GM12801 (cell line): ENCODE results near the gene CARMIL1.

ENCODE experiments used
- CTCF ChIP-seq: IDR thresholded peaks from one replicate; pipeline ENCODE4 v1.5.1; 2011; ENCODE audit warnings: control low read depth; ENCODE audit not compliant: insufficient read length; ENCODE audit errors: extremely low read depth

CARMIL1 gene

DNA sequence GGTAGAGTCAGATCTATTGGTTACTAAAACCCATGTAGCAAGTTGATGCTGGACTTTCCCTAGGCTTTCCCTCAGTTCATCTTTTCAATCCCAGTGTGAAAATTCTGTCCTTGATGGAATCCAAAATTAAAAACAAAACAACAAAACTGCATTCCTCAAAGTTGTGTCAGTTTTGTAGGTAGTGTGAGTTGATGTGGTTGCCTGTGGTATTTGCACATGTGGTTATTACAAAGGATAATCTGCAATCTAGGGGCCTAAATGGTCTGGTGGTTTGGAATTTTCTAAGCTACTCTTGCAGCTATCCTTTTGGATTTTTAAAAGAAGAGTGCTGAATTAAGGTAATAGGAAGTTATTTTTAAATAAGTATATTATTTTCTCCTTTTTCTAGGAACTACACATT lies 240.7 kb downstream of the CARMIL1 start:
- TF ChIP-seq CTCF = no peak

- no peak for TF ChIP-seq CTCF
Measured at GRCh38 chr6:25524542-25524941, 245.4 kb downstream of the CARMIL1 start.

DNA sequence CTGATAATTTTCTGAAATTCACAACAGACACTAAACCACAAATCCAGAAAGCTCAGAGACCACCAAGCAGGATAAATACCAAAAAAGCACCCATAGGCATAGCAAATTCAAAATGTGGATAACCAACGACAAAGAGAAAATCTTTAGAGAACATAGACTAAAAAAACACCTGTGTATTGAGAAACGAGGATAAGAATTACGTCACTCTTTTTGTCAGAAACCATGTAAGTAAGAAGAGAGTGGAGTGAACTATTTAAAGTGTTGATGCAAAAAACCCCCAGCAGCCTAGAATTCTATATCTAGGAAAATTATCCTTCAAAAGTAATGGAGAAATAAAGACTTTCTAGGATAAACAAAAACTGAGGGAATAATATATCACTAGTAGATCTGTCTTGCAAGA lies 245.9 kb downstream of the CARMIL1 start:
- TF ChIP-seq CTCF = no peak

DNA sequence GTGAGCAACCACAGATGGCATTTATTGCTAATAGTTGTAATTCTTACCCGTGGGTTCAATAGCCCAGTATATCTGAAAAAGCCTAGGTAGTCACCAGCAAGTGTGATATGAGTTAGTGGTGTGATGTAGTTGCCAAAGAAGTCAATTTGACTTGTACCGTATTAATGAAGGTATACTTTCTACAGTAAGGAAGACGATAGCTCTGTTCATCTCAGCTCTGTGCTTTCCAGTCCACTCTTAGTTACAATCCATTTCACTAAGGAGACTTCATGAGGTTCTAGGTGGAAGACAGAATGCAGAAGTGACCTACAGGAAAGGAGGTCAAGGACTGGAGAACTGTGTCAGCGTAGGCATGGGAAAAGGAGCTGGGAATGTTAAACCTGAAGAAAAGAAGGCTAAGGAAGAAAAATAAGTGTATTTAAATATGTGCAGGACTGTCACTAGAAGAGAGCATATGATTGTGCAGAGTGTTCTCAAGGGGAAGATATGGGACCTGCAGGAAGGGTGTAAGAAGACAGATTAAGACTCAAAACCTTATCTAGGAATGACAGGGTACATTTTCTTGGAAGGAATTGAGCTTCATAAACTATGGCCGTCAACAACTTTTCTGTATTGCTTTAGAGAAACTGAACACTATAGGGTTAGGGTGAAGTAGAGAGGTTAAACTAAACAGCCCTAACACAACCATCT lies 255.9 kb downstream of the CARMIL1 start:
- no peak for TF ChIP-seq CTCF

GRCh38 chr6:25535632-25536225 lies 256.6 kb downstream of the CARMIL1 start:
- TF ChIP-seq CTCF = no peak

GRCh38 chr6:25536781-25537180 lies 257.6 kb downstream of the CARMIL1 start:
- no peak for TF ChIP-seq CTCF

DNA sequence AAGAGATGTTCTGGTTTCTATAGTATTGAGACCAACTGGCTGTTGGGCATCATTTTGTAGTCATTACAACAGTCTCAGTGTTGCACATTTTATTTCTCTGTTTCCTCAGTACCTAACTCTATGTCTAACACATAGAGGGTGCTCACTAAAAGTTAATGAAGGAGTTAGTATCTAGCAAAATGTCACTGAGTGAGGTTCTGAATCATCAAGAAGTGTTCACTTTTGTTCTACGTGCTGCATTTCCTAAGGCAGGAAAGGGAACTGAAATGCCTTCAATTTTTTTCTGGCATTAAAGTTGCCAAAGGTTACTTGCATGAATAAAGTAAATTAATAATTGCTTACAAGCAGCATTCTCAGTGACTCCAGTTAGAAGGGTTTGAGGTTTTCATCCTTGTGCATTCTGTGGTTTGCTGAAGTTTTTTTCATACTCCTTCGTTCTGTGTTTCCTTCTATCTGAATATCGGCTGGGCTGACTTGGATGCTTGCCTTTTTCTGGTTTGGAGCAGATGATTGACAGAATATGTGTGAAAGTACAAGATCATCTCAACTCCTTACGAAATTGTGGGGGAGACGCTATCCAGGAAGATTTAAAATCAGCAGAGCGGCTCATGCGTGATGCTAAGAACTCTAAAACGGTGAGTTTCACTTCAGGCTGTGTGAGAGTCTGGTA lies 258.3 kb downstream of the CARMIL1 start:
- no peak for TF ChIP-seq CTCF
